ENCODE results near the gene PRTG. TPM values are rescaled to one million over a fixed set of nuclear protein-coding genes. Genes with fewer than 3 reads are reported as not detected.
"Not testable (repeated sequence)": the region's sequence is repeated elsewhere in the genome, so short reads cannot be mapped to it uniquely, and the experiment has no call there.

The PRTG gene
- total RNA-seq, 1 experiment from 2014 or later = 3.6 TPM

- TF ChIP-seq, protein P1, sequence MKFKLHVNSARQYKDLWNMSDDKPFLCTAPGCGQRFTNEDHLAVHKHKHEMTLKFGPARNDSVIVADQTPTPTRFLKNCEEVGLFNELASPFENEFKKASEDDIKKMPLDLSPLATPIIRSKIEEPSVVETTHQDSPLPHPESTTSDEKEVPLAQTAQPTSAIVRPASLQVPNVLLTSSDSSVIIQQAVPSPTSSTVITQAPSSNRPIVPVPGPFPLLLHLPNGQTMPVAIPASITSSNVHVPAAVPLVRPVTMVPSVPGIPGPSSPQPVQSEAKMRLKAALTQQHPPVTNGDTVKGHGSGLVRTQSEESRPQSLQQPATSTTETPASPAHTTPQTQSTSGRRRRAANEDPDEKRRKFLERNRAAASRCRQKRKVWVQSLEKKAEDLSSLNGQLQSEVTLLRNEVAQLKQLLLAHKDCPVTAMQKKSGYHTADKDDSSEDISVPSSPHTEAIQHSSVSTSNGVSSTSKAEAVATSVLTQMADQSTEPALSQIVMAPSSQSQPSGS (CRISPR knock-in tag; IDR thresholded peaks at IDR 0.05; ENCODE audit: borderline replicate concordance, low read depth) = no peak
- TF ChIP-seq, protein P2, sequence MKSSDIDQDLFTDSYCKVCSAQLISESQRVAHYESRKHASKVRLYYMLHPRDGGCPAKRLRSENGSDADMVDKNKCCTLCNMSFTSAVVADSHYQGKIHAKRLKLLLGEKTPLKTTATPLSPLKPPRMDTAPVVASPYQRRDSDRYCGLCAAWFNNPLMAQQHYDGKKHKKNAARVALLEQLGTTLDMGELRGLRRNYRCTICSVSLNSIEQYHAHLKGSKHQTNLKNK (CRISPR knock-in tag; IDR thresholded peaks at IDR 0.05) = no peak
- no peak for TF ChIP-seq PRRX2 (CRISPR knock-in tag; IDR thresholded peaks at IDR 0.05)
- TF ChIP-seq FOXJ3 (CRISPR knock-in tag; IDR thresholded peaks at IDR 0.05; ENCODE audit: borderline replicate concordance) = no peak
- no peak for TF ChIP-seq SOX15 (CRISPR knock-in tag; IDR thresholded peaks at IDR 0.05)
- no peak for TF ChIP-seq MYBL2 (CRISPR knock-in tag; IDR thresholded peaks at IDR 0.05)
- no peak for TF ChIP-seq ZNF671 (CRISPR knock-in tag; IDR thresholded peaks at IDR 0.05)
- TF ChIP-seq ETV6 (CRISPR knock-in tag; IDR thresholded peaks at IDR 0.05) = no peak
- TF ChIP-seq ZNF416 (CRISPR knock-in tag; IDR thresholded peaks at IDR 0.05) = no peak
Measured at GRCh38 chr15:55694652-55695150, 48.3 kb downstream of the PRTG start (continued).

DNA sequence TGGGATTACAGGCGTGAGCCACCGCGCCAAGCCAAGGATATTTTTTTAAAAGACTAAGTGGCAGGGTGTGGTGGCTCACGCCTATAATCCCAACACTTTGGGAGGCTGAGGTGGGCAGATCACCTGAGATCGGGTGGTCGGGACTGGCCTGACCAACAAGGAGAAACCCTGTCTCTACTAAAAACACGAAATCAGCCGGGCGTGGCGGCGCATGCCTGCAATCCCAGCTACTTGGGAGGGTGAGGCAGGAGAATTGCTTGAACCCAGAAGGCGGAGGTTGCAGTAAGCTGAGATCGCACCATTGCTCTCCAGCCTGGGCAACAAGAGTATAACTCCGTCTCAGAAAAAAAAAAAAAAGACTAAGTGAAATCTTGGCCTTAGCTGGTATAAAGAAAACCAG, 49.8 kb downstream of the PRTG start:
- H3K27ac Mint-ChIP-seq; H3K27me3 Mint-ChIP-seq (ENCODE audit: low read depth); CTCF ChIA-PET; H3K36me3 Mint-ChIP-seq; POLR2A ChIA-PET; ATAC-seq; H3K9me3 Mint-ChIP-seq; DNase-seq (ENCODE audit: low spot score); H3K4me3 Mint-ChIP-seq: not testable (repeated sequence)
- H3K4me1 Mint-ChIP-seq = peaks cover 38% of the 10 kb centered on the region

GRCh38 chr15:55687792-55688191, 55.2 kb downstream of the PRTG start:
- ChIA-PET POLR2A (no interaction called here), CTCF (no interaction called here)
- ATAC-seq (no peak), DNase-seq (ENCODE audit: low spot score) (no peak)
- no peak overlapping the region for H3K4me3 Mint-ChIP-seq
- no peak overlapping the region for H3K27ac Mint-ChIP-seq
- H3K36me3 Mint-ChIP-seq = no peaks in the 10 kb centered on the region
- peaks cover 14% of the 10 kb centered on the region for H3K4me1 Mint-ChIP-seq
- no peaks in the 10 kb centered on the region for H3K9me3 Mint-ChIP-seq
- no peaks in the 10 kb centered on the region; the same call in 1 of the 2 replicates for H3K27me3 Mint-ChIP-seq (ENCODE audit: low read depth)
- TF ChIP-seq, protein P3, sequence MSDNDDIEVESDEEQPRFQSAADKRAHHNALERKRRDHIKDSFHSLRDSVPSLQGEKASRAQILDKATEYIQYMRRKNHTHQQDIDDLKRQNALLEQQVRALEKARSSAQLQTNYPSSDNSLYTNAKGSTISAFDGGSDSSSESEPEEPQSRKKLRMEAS (CRISPR knock-in tag; IDR thresholded peaks at IDR 0.05) = no peak
- TF ChIP-seq, protein P4, sequence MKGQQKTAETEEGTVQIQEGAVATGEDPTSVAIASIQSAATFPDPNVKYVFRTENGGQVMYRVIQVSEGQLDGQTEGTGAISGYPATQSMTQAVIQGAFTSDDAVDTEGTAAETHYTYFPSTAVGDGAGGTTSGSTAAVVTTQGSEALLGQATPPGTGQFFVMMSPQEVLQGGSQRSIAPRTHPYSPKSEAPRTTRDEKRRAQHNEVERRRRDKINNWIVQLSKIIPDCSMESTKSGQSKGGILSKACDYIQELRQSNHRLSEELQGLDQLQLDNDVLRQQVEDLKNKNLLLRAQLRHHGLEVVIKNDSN (CRISPR knock-in tag; IDR thresholded peaks at IDR 0.05) = no peak
- TF ChIP-seq ETV6 (CRISPR knock-in tag; IDR thresholded peaks at IDR 0.05) (no peak), HMGA2 (CRISPR knock-in tag; IDR thresholded peaks at IDR 0.05) (no peak), ATF1 (CRISPR knock-in tag; IDR thresholded peaks at IDR 0.05) (no peak), ZNF423 (CRISPR knock-in tag; IDR thresholded peaks at IDR 0.05) (no peak), CTCF (IDR thresholded peaks at IDR 0.05) (no peak), ZNF219 (CRISPR knock-in tag; IDR thresholded peaks at IDR 0.05; ENCODE audit: borderline replicate concordance) (no peak), ZNF416 (CRISPR knock-in tag; IDR thresholded peaks at IDR 0.05) (no peak), CREB1 (CRISPR knock-in tag; IDR thresholded peaks at IDR 0.05) (no peak), CREM (CRISPR knock-in tag; IDR thresholded peaks at IDR 0.05) (no peak), SP1 (CRISPR knock-in tag; conservative IDR thresholded peaks at IDR 0.05) (no peak), ERG (CRISPR knock-in tag; IDR thresholded peaks at IDR 0.05) (no peak), NR2C2 (CRISPR knock-in tag; IDR thresholded peaks at IDR 0.05) (no peak)
- TF ChIP-seq, protein P5, sequence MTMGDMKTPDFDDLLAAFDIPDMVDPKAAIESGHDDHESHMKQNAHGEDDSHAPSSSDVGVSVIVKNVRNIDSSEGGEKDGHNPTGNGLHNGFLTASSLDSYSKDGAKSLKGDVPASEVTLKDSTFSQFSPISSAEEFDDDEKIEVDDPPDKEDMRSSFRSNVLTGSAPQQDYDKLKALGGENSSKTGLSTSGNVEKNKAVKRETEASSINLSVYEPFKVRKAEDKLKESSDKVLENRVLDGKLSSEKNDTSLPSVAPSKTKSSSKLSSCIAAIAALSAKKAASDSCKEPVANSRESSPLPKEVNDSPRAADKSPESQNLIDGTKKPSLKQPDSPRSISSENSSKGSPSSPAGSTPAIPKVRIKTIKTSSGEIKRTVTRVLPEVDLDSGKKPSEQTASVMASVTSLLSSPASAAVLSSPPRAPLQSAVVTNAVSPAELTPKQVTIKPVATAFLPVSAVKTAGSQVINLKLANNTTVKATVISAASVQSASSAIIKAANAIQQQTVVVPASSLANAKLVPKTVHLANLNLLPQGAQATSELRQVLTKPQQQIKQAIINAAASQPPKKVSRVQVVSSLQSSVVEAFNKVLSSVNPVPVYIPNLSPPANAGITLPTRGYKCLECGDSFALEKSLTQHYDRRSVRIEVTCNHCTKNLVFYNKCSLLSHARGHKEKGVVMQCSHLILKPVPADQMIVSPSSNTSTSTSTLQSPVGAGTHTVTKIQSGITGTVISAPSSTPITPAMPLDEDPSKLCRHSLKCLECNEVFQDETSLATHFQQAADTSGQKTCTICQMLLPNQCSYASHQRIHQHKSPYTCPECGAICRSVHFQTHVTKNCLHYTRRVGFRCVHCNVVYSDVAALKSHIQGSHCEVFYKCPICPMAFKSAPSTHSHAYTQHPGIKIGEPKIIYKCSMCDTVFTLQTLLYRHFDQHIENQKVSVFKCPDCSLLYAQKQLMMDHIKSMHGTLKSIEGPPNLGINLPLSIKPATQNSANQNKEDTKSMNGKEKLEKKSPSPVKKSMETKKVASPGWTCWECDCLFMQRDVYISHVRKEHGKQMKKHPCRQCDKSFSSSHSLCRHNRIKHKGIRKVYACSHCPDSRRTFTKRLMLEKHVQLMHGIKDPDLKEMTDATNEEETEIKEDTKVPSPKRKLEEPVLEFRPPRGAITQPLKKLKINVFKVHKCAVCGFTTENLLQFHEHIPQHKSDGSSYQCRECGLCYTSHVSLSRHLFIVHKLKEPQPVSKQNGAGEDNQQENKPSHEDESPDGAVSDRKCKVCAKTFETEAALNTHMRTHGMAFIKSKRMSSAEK (CRISPR knock-in tag; IDR thresholded peaks at IDR 0.05; ENCODE audit: borderline replicate concordance) = no peak
- TF ChIP-seq, protein P2 (CRISPR knock-in tag; IDR thresholded peaks at IDR 0.05) = no peak
- TF ChIP-seq, protein P6, sequence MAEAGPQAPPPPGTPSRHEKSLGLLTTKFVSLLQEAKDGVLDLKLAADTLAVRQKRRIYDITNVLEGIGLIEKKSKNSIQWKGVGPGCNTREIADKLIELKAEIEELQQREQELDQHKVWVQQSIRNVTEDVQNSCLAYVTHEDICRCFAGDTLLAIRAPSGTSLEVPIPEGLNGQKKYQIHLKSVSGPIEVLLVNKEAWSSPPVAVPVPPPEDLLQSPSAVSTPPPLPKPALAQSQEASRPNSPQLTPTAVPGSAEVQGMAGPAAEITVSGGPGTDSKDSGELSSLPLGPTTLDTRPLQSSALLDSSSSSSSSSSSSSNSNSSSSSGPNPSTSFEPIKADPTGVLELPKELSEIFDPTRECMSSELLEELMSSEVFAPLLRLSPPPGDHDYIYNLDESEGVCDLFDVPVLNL (CRISPR knock-in tag; IDR thresholded peaks at IDR 0.05; ENCODE audit: borderline replicate concordance, low read depth) = no peak

All from WTC11 (cell line).